KBM-7 (cell line): Measurements from ENCODE around the gene EGLN1.
A peak's percentile ranks its signal among the peaks of the same experiment; 100 is the strongest.
"Not testable (repeated sequence)": the region's sequence is repeated elsewhere in the genome, so short reads cannot be mapped to it uniquely, and the experiment has no call there.

Experiments used
- DNase-seq: peaks from one replicate; pipeline ENCODE4 v3.0.0-alpha.2; 2015
- in situ Hi-C: fragments of 300-500 bp; cut with MboI; formaldehyde crosslinking; loops from 2 replicates; pipeline ENCODE4 v1.14.3; 2020; ENCODE audit warnings: low sequenced_read_pairs, low pct_unique_long_range_greater_than_20kb, mixed read lengths

The EGLN1 gene

GRCh38 chr1:231421971-231422797, at the start of gene EGLN1:
EGLN1 (minus strand) TSS chr1:231422287; CDS start chr1:231421888, 399 bp downstream.
- in situ Hi-C loops, result no loop called here
- peak; percentile 80 for DNase-seq

- in situ Hi-C loops, DNase-seq: not testable (repeated sequence)
These were observed 49.4 kb upstream of the EGLN1 start for GRCh38 chr1:231471500-231471899.

GRCh38 chr1:231471027-231471426, 48.9 kb upstream of the EGLN1 start:
- in situ Hi-C loops, DNase-seq: not testable (repeated sequence)

GRCh38 chr1:231467986-231468385, 45.9 kb upstream of the EGLN1 start:
- no peak for DNase-seq
- in situ Hi-C loops, result no loop called here

GRCh38 chr1:231465051-231465450, 43.0 kb upstream of the EGLN1 start:
- in situ Hi-C loops, result no loop called here
- no peak for DNase-seq

DNA sequence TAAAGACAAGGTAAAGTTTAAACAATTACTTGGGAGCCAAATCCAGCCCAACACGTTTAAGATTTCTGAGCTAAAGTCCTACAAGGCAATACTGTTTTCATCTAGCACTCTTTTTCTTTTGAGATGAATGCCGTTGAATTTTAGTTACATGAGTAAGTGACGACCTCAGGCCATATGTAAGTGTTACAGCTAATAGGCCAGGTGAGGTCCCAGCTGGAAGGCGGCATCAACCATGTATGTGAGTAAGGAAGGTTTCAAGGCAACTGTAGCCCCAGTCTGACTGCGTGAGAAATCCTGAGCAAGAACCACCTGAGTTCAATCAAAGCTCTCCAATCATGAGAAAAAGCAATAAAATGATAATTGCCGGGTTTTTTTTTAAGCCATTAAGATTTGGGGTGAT, 41.5 kb upstream of the EGLN1 start:
- in situ Hi-C loops, result no loop called here
- DNase-seq, result no peak

DNA sequence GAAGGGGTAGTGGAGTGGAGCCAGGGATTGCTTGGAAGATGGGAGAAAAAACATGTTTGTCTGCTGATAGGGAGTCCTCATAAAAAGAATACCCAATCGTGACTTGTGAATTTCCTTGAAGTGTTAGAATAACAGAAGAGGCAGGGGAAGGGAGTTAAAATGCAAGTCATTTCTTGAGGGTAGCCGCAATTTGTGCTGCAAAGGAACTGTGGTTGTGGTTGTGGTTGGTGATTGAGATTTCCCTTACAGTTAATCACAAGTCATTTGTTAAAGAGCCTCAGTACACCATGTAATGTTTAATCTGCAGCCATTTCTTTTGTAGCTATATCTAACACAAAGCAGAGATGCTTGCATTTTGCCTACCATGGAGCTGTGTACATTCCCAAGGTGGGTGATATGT, 38.5 kb upstream of the EGLN1 start:
- in situ Hi-C loops, result no loop called here
- DNase-seq, result peak; percentile 97

DNA sequence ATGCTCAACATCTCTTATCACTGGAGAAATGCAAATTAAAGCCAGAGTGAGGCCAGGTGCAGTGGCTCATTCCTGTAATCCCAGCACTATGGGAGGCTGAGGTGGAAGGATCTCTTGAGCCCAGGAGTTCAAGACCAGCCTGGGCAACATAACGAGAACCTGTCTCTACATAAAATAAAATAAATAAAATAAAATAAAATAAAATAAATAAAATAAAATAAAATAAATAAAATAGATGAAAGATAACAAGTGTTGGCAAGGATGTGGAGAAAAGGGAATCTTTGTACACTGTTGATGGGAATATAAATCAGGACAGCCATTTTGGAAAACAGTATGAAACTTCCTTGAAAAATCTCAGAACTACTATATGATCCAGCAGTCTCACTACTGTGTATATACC, 37.4 kb upstream of the EGLN1 start:
- in situ Hi-C loops, DNase-seq: not testable (repeated sequence)

GRCh38 chr1:231457956-231458355, 35.9 kb upstream of the EGLN1 start:
- in situ Hi-C loops, DNase-seq: not testable (repeated sequence)

GRCh38 chr1:231454133-231454532, 32.0 kb upstream of the EGLN1 start:
- DNase-seq, in situ Hi-C loops: not testable (repeated sequence)

- in situ Hi-C loops, result no loop called here
- no peak for DNase-seq
These were observed 24.1 kb upstream of the EGLN1 start for GRCh38 chr1:231446138-231446537.

DNA sequence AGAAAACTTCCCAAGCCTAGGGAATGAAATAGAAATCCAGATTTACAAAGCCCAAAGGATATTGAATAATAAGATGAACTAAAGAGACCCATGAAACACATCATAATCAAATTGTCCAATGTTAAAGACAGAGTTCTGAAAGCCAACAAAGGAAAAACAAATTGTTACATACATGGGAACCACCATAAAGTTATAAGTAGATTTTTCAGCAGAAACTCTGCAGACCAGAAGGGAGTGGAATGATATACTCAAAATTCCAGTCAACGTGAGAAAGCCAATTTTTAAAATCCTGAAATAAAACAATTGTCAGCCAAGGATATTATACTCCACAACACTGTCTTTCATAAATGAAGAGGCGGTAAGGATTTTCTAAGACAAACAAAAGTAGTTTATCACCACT, 22.0 kb upstream of the EGLN1 start:
- in situ Hi-C loops, result no loop called here
- DNase-seq, result no peak

GRCh38 chr1:231443363-231443762, 21.3 kb upstream of the EGLN1 start:
- no peak for DNase-seq
- in situ Hi-C loops, result no loop called here

- no peak for DNase-seq
- in situ Hi-C loops, result no loop called here
These were observed 20.6 kb upstream of the EGLN1 start for GRCh38 chr1:231442735-231443134.

GRCh38 chr1:231432996-231433395, 10.9 kb upstream of the EGLN1 start:
- in situ Hi-C loops, result no loop called here
- DNase-seq, result no peak

DNA sequence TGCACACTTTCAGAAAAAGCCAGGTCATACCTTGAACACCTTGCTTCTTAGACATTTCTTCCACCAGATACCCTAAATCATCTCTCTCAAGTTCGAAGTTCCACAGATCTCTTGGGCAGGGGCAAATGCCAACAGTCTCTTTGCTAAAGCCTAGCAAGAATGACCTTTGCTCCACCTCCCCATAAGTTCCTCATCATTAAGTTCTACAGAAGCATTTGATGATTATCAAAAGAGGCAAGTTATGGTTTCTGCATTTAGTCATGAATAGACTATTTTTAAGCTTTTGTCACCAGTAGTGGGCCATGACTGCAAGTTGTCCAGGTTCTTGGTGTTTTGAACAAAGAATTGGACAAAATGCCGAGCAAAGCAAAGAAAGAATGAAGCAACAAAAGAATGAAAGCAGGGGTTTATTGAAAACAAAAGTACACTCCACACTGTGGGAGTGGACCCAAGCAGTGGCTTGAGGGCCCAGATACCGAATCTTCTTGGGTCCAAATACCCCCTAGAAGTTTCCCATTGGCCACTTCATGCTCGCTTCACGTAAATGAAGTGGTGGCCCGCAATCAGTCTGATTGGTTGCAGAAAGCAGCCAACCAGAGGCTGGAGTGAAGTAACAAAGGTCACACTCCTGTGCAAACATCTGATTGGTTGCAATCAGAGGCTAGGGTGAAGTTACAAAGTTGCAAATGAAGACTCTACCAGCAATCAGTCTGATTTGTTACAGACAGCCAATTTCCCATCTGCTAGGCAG, 9.8 kb upstream of the EGLN1 start:
- no peak for DNase-seq
- in situ Hi-C loops, result no loop called here

GRCh38 chr1:231430678-231431352, 8.7 kb upstream of the EGLN1 start:
- DNase-seq, in situ Hi-C loops: not testable (repeated sequence)

- peak; percentile 54 for DNase-seq
- in situ Hi-C loops, result no loop called here
These were observed 6.3 kb upstream of the EGLN1 start for GRCh38 chr1:231428377-231428776.

DNA sequence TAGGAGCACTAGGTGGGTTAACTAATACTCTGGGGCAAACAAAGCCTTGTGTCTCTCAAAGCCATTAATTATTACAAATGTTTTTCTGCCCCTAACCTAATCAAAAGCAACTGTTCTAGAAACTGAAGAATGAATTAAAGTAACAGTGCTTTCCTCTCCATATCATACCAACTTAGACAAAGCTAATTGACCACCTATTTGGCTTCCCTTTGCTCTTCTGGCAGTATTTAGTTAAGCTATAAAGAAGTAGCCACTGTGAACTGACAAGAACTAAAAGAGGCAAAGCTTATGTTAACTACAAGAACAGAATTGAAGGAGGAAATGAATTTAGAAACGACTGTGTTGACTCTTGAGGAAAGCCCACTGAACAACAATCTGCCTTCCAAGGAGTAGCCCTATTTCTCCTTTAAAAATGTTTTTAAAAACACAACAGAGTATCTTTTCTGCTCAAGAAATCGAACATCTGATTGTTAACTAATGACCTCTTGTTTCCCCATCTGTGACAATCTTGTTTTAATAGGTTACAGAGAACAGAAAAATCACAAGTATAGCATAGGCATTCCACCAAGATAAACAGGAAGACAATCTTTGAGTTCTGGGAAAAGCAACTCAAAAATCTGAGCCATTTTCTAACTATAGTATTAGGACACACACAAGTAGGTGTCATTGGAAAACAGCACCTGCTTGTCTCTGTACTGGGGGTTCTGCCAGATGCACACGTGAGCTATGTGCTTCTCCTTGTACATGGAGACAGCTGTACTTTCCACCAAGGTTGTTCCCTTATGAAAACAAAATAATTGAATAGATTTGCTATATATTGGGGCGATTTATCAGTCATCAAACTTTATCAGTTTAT, 3.1 kb upstream of the EGLN1 start:
- DNase-seq, result no peak
- in situ Hi-C loops, result no loop called here
